OCI-M2 (cell line): ENCODE measurements around the gene PPIL1.

Experiments
- DNase-seq: peaks from one replicate; lab custom pipeline; 2025; ENCODE audit not compliant: unreplicated experiment; lab: John Stamatoyannopoulos, UW

The PPIL1 gene

DNA sequence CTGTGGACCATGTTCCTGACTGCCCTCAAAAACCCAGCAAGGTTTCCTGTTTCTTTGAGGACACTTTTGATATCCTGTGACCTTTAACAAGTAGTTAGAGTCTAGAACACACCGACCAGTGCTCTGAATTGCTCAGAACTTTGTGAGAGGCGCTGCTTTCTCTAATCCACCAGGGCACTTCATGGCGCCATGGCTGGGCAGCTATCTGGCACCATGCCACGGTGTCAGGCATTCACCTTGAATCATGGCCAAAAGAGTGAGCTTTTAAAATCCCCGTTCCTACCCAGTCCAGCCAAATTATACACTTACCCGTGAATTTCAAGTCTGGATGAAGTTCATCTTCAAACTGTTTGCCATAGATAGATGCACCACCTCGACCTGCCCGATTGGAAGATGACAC lies 18.3 kb downstream of the PPIL1 start:
- no peak for DNase-seq

DNA sequence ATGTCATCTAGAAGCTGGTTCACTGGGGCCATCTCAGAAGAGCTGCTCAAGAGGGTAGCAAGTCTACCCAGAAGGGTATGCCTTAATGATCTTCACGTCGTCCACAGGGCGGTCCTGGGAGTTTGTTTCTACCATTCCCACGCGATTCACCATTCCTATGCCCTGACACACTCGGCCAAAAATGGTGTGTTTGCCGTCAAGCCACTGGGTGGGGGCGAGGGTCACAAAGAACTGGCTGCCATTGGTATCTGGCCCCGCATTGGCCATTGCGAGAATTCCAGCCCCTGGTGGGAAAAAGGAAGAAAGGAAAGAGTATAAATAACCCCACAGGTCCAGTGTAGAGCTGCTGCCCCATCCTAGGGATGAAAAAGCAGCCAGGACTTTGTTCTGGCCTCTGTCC lies 18.9 kb downstream of the PPIL1 start:
- DNase-seq: no peak

DNA sequence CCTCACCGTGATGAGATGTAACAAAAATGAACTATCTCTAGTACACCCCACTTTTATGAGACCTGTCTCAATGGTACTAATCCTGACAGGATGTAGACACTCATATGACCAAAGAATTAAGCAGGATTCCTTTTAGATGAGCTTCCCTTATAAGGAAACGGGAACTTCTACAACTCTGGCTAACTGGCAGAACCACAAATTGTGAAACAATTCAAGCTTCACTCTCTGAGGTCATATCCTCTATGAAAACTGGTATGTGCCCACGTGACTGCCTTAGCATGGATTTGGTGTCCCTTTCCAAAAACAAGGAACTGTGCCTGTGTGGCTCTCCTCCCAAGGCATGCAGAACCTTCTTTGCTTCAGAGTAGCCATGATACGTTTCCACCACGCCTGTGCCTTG lies 21.3 kb downstream of the PPIL1 start:
- no peak for DNase-seq

DNA sequence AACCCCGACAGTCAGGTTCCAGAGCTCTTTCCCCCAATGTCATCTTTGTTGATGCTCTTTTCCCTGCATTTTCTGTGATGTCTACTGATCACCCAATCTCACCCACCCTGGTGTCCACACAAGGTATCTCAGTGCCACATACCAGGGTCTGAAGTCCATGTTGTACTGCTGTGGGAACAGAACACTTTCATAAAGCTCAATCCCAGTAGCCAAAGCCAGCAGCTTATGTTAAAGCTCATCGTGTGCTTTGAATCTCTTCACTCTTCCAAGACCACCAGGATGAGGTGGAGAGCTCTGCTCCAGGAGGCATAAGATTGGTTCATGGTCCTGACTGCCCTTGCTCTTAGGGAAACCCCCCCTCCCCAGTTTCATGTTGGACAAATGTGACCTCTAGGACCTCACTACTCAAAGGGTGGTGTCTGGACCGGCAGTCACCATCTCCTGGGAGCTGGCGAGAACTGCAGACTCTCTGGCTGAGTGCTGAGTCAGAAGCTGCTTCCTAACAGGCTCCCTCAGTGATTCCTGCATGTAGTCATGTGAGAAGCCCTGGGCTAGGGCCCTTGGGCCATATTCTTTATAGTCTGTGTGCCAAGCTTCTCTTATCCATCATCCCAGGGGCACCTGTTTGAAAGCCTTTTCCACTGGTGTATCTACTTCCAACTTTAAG lies 22.0 kb downstream of the PPIL1 start:
- DNase-seq: no peak

DNA sequence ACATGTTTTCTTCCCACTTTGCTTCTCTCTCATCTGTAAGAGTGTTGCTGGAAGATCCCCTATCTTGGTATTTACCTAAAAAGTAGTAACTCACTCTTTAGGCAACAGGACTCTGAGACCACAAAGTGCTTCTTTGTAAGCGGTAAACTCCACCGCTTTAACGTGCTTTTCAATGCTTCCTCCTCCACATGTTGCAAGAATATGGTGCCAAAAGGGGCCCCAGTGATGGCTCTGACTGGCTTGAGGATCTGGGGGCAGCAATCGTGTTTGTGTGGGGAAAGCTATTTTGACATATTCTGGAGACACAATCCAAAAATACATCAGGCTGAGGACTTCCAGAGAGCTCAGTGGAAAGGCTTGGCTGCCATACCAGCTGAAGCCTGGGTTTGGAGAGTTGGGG lies 23.0 kb downstream of the PPIL1 start:
- DNase-seq: no peak

DNA sequence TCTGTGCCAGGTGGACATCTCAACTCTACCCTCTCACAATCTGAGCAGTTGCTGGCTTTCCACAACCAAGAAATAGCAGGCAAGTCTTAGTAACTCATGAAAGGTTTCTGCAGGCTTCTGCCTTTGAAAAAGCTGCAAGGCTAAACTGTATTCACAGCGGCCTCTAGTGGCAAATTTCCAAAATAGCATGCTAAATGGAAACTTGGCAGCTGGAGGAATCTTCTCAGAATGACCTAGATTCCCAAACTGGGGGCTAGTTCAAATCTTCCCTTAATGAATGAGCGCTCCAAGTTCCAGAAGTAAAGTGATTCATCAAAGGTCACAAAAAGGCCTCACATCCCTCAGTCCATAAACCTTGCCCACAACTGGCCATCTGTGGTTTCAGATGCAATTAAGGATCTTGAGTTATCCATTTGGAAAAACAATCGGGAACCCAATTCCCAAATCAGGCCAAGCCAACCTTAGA lies 23.4 kb downstream of the PPIL1 start:
- DNase-seq: peak; percentile 48

DNA sequence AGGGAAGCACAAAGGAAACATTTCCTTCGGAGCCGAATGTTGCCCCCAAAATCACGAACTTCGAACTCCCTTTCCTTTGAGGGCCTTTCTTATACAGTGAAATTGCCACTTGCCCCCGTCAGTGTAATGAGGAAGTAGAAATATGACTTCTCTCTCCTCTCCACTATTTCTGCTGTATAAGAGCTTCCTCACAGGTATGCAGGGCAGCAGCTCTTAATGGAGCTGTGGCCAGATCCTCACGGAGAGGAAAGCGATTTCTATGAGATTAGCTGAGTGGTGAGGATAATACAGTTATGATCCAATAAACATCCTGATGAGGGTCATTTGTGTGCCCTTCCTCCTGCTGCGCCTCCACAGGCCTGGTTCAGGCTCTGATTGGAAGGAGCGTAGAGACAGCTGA lies 24.6 kb downstream of the PPIL1 start:
- no peak for DNase-seq

DNA sequence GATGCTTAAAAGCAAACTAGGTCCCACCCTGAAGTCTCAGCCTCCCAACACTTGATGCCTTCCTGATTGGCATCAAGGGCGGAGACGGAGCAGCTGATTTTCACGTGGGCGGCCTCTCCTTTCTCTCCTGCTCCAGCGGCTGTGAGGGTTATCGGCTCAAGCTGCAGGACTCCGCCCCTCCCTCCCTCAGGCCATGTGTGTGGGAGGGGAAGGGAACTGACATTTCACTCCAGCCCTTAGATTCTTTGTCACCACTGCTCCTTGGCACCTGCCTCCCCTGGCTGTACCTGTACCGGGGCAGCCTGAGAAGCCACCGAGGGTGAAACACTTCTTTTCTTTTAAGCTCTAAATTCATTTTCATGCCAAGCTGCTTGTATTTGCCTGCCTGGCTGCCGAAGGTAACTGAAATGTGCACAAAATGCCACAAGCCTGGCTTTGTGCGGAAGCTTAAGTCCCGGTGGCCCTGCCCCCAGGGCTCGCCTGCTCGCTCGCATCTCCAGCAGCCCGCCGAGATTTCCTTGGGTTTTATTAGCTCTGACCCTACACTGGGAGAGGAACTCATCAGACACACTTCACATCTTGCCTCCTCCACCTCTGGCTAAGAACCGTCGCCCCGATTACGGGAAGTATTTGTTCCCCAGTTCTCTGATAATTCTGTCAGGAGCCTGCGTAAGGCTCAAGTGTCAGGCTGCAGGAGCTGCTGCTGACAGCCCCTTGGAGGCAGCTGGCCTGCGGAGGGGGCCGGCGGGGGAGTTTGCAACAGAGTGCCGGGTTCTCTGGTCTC lies 25.8 kb downstream of the PPIL1 start:
- peak; percentile 79 for DNase-seq

DNA sequence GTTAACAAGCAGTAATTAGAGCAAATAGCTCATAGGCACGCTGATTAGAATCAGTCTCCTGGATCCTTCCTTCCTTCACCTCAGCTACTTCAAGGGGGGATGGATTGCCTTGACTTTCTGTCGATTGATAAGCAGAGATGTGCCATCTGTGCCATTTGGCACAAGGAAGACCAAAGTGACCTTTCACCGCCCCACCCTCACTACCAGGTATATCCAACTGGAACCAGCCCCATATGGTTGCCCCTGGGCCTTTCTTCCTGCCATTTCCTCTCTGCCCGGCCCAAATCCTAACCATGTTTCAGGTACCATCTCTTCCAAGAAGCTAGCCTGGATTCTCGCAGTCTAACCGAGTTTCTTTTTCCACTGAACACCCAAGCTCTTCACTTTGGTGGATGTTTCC lies 26.6 kb downstream of the PPIL1 start:
- no peak for DNase-seq

DNA sequence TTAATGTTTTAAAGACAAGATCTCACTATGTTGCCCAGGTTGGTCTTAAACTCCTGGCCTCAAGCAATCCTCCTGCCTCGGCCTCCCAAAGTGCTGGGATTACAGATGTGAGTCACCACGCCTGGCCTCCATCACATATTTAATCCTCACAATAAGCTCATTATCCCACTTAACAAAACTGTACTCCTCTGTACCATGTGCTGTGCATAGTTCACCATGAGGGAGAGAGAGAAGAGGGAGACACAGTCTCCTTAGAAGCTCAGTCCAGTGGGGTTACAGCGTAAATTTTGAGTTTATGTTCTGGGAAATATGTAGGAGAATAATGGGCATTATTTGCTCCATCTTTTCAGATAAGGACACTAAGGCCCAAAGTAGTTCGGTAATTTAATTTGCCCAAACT lies 27.5 kb downstream of the PPIL1 start:
- no peak for DNase-seq

DNA sequence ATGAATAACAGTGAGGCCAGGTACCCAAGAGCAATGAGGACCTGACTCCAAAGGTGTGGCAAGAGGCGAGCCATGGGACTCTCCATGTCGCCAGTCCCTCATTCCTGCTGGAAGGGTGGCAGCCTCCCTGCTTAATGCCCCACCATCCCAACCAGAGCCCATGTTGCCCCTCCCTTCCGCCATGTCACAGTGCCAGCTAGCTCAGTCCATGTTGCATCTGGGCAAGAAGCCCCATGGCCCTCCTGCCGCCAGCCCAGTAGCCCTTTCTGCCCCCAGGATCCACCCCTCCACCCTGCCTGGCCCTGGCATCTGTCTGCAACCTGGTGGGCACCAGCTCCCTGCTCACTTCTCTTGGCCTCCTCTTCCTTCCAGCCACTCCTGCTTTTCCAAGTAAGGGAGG lies 29.4 kb downstream of the PPIL1 start:
- DNase-seq: no peak

DNA sequence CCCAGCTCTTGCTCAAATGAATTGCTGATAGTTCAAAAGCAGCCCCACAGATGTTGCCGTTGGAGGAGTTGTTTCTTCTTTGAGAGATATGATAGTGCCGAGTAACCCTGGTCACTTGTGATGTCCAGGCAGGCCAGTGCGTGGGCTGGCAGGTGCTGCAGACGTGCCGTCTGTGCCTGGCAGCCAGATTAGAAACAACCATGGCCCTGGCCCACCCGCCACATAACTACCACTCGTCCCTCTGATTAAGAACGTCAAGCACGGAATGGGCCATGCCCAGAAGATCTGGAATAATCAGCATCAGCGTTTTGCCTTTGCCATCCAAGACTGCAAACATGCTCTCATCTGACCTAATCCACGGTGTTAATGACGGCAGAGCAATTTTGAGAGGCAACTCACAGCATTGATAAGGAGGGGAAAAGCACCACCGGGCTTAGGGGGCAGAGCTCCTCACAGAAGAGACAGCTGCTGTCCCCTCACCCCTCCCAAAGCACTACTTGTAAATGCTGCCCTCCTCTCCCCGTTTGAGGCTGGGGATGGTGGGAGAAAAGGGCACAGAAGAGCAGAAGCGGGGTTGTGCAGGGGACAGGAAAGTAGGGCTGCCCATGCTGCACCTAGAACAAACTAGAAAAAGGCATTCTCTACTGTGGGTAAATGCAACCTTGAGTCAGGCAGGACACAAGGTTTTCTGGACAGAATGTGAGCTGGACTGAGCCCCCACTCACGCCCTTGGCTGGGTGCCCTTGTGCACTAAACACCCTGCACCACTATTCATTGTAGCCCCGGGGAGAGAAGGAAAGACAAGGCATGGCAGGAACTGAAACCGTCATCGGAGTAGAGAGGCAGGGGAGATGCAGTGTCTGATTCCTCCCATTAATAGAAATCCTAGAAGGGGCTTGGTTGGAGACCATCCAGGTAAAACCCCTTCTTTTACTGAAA lies 30.1 kb downstream of the PPIL1 start:
- no peak for DNase-seq

DNA sequence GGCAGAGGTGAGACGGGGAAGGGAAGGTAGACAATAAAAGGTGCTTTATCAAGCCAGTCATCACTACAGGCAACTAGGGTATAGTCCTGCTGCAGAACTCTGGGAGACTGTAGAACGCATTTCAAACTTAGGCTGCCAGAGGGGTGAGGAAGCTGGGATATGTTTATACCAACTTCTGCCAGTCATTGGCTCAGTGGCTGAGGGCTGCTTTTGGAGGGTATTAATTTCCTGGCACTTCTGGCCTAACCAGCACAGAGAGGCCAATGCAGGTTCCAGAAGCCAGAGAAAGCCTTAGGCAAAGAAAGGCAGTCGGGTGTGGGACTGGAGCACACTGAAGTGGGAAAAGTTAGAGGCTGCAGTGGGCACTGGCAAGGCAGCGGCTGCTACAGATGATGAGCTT lies 31.4 kb downstream of the PPIL1 start:
- DNase-seq: no peak

DNA sequence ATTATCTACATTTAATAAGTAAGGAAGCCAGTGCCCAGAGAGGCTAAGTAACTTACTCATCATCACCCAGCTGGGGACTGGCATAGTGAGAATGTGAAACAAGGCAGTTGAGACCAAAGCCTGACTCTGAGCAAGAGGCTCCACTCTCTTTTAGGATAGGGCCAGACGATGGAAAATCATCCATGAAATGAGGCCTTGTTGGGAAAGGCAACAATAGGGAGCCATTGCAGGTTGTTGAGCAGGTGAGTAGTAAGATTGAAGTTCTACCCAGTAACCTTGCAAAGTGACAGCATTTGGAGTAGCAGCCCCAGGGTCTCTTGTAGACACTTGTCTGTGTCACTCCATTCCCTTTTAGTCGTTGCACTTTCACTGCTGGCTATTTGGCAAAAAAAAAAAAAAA lies 32.8 kb downstream of the PPIL1 start:
- DNase-seq: no peak

DNA sequence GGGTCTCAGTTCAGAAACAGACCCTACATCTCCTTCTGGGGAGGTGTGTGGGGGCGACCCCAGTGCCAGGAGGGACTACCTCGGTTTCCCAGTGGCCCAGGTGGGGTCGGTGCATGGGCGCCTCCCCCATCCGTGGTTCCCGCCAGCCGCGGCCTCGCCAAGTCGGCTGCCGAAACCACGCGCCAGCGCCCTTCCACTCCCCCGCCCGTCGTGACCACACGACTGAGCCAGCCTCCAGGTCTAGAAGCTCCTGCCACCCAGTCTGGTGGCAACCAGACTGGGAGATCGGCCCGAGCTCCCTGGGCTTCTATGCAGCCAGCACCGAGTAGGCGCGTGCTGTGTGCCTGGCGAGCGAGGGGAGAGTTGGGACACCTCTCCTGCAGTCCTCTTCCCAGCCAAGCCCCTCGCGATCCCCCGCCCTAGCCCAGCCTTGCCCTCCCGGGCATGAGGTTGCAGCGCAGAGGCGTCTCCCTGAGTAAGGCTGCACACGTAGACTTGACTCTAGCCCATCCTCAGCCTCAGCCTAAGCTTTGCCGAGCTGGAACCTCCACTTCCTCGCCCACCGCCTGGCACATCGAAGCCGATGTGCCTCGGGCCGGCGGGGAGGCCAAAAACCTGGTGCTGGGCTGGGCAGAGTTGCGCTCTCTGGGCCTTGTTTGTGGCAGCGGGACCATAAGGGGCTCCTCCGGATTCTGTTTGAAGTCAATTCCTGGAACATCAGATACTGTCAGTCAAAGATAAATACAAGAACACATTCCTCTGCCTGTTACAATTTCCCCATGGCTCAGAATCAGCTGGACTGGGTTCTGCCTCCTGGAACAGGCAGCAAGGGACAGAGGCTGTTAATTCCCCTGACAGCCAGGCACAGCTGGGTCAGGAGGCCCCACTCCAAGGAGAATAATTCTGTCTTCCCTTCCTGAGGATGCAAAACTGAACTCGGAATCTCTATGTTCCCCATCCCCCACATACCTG lies 33.9 kb downstream of the PPIL1 start:
- no peak for DNase-seq

DNA sequence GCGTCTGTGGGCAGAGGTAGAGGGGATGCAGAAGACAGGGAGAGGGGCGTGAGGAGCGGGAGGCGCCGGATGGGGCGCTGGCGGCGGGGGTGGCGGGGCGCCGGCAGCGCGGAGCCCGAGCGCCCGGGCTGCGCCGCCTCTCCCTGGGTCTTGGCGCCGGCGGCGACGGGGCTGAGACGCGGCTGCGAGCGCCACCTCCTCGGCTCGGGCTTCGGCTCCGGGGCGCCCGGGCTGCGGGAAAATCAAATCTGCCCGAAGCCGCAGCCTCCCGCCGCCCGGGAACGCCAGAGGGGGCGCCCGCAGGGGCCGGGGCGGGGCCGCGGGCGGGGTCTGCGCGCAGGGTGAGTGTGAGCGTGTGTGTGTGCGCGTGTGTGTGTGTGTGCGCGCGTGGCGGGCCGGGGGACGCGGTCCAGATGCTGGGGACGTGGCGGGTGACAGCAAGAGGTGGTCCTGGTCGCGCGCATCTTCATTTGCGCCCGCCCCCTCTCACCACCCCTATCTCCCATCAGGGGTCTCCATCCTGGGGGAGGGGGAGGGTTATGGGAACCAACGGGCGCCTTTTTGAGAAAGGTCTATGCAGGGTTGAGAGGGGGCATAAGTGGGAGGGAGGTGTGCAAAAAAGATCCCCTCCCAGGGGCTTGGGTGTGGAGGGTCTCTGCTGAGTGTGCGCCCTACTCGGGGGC lies 34.7 kb downstream of the PPIL1 start:
- no peak for DNase-seq

DNA sequence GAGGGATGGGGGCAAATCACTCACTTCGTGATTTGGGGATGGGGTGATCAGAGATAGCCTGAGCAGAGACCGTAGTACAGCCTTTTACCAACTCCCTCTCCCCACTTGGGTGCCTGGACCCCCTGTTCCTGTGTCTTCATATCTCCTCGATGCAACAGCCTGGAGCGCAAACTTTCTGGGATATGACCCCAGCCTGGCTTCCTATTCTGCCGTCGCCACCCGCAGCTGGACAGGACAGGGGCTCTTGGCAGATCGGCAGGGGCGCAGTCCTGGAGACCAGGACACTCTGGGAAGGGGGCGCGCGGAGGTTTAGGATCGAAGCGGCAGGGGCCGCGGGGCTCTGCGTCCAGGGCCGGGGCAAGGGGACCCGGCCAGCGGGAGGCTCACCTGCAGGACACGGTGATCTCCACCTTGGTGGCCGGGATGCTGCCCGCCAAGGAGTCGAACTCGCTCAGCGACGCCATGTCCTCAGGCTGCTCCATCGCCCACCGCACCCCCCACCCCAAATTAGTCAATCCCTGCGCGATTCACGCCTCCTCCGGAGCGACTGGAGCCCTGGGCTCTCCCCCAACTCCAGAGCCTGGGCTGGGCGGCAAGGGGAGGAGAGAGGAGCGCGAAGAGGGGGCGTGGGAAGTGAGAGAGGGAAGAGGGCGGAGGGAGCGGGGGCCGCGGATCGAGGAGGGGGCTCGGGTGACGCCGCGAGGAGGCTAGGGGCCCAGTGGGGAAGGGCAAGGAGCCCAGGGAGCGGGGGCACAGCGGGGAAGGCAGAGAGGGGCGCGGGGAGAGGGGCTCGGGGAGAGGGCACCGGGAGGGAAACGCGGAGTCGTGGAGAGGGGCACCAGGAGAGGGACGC lies 35.5 kb downstream of the PPIL1 start, which contains the start of gene CPNE5:
Gene CPNE5, minus strand, starts transcription at position 549 of the 853 bp plus-strand sequence. Its CDS starts 67 bp downstream, at position 482.
- no peak for DNase-seq

DNA sequence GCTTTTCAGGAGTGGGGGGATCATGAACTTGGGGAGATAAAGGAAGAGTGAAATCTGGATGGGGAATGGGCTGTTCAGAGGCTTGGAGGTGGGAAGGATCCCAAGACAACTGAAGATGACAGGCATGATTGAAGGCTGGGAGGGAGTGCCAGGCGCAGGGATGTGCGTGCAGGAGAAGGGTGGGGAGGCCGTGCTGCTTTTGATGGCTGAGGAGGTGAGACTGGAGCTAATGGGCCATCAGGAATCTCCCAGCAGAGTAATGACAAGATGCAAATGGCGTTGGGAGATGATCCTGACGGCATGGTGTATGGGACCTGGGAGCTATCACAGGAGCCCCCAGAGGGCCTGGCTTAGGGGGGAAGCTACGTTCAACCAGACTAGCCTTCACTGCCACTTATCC lies 36.9 kb downstream of the PPIL1 start:
- DNase-seq: no peak

DNA sequence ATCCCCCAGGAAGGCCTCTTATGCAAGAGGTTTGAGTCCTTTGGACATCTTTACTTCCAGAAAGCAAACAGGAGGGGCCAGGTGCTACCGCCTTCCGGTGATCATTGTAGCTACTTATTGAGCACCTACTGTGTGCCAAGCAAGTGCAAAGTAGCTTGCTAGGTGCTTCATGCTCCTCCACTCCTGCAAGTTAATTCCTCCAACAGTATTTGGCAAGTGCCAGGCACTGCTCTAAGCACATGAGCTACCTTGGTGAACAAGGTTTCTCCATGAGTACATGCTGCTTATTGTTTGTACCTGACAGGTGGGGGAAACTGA lies 37.6 kb downstream of the PPIL1 start:
- DNase-seq: no peak
